Measurements from ENCODE around the gene THSD4.
"Not testable (repeated sequence)": the region's sequence is repeated elsewhere in the genome, so short reads cannot be mapped to it uniquely, and the experiment has no call there.

Gene THSD4

GRCh38 chr15:71669688-71670087 lies 554.4 kb downstream of the THSD4 start:
- TF ChIP-seq CTCF (IDR thresholded peaks at IDR 0.05; ENCODE audit: control insufficient read depth, extremely low read depth, insufficient read depth), result no peak
- DNase-seq (ENCODE audit: low read depth), result no peak
- no peak overlapping the region for H3K4me3 ChIP-seq (ENCODE audit: low read depth, low read length)

GRCh38 chr15:71670222-71670621 lies 555.0 kb downstream of the THSD4 start:
- H3K4me3 ChIP-seq (ENCODE audit: low read depth, low read length); DNase-seq (ENCODE audit: low read depth): not testable (repeated sequence)

GRCh38 chr15:71674354-71674753 lies 559.1 kb downstream of the THSD4 start:
- no peak for TF ChIP-seq CTCF (IDR thresholded peaks at IDR 0.05; ENCODE audit: control insufficient read depth, extremely low read depth, insufficient read depth)

GRCh38 chr15:71677352-71677751 lies 562.1 kb downstream of the THSD4 start:
- no peak for DNase-seq (ENCODE audit: low read depth)
- TF ChIP-seq CTCF (IDR thresholded peaks at IDR 0.05; ENCODE audit: control insufficient read depth, extremely low read depth, insufficient read depth), result no peak
- no peak overlapping the region for H3K4me3 ChIP-seq (ENCODE audit: low read depth, low read length)

More at GRCh38 chr15:71674354-71674753, 559.1 kb downstream of the THSD4 start:
- no peak overlapping the region for H3K4me3 ChIP-seq (ENCODE audit: low read depth, low read length)
- no peak for DNase-seq (ENCODE audit: low read depth)

- H3K4me3 ChIP-seq (ENCODE audit: low read depth, low read length), result no peak overlapping the region
- TF ChIP-seq CTCF (IDR thresholded peaks at IDR 0.05; ENCODE audit: control insufficient read depth, extremely low read depth, insufficient read depth), result no peak
- DNase-seq (ENCODE audit: low read depth), result no peak
Observed at GRCh38 chr15:71677766-71678165, 562.5 kb downstream of the THSD4 start.

GRCh38 chr15:71678191-71678590 lies 562.9 kb downstream of the THSD4 start:
- no peak overlapping the region for H3K4me3 ChIP-seq (ENCODE audit: low read depth, low read length)
- no peak for TF ChIP-seq CTCF (IDR thresholded peaks at IDR 0.05; ENCODE audit: control insufficient read depth, extremely low read depth, insufficient read depth)
- no peak for DNase-seq (ENCODE audit: low read depth)

GRCh38 chr15:71678605-71679004 lies 563.3 kb downstream of the THSD4 start:
- TF ChIP-seq CTCF (IDR thresholded peaks at IDR 0.05; ENCODE audit: control insufficient read depth, extremely low read depth, insufficient read depth), result no peak
- H3K4me3 ChIP-seq (ENCODE audit: low read depth, low read length), result no peak overlapping the region

More at GRCh38 chr15:71678605-71679004, 563.3 kb downstream of the THSD4 start:
- no peak for DNase-seq (ENCODE audit: low read depth)
